Putamen (tissue), 1 donor: Measurements from ENCODE around the gene SMO.
"Not testable (repeated sequence)": the region's sequence is repeated elsewhere in the genome, so short reads cannot be mapped to it uniquely, and the experiment has no call there.

ENCODE experiments used
- DNase-seq: peaks from one replicate; pipeline ENCODE4 v3.0.0-alpha.2; 2016; ENCODE audit warnings: low spot score

Gene SMO

GRCh38 chr7:129240119-129240820, 51.8 kb downstream of the SMO start:
- no peak for DNase-seq

GRCh38 chr7:129244220-129244619, 55.8 kb downstream of the SMO start:
- DNase-seq = no peak

- no peak for DNase-seq
Measured at GRCh38 chr7:129245533-129245932, 57.1 kb downstream of the SMO start.

- no peak for DNase-seq
Measured at GRCh38 chr7:129247087-129247486, 58.7 kb downstream of the SMO start.

- DNase-seq = no peak
Measured at GRCh38 chr7:129252128-129252527, 63.7 kb downstream of the SMO start.

- not testable (repeated sequence) for DNase-seq
Measured at GRCh38 chr7:129252603-129253002, 64.2 kb downstream of the SMO start.

GRCh38 chr7:129255800-129256199, 67.4 kb downstream of the SMO start:
- no peak for DNase-seq

- DNase-seq = no peak
Measured at GRCh38 chr7:129256221-129256620, 67.8 kb downstream of the SMO start.

GRCh38 chr7:129257168-129257567, 68.7 kb downstream of the SMO start:
- DNase-seq = no peak

- peak; percentile 53 for DNase-seq
Measured at GRCh38 chr7:129258649-129259389, 70.4 kb downstream of the SMO start.

- no peak for DNase-seq
Measured at GRCh38 chr7:129262324-129262723, 73.9 kb downstream of the SMO start.
